Measurements from ENCODE around the gene PCBP1.
"Not testable (repeated sequence)": the region's sequence is repeated elsewhere in the genome, so short reads cannot be mapped to it uniquely, and the experiment has no call there.

PCBP1 gene

GRCh38 chr2:70086838-70087701 is at the start of gene PCBP1:
TSS of gene PCBP1 (plus strand) at chr2:70087477. CDS start at chr2:70087744, 267 bp downstream.
- TF ChIP-seq ZNF274 (IDR thresholded peaks at IDR 0.05; ENCODE audit: low read depth, low read length) = no peak
- peak within 1 kb of the TSS; percentile 93 for H3K4me3 ChIP-seq (ENCODE audit: low read length)

DNA sequence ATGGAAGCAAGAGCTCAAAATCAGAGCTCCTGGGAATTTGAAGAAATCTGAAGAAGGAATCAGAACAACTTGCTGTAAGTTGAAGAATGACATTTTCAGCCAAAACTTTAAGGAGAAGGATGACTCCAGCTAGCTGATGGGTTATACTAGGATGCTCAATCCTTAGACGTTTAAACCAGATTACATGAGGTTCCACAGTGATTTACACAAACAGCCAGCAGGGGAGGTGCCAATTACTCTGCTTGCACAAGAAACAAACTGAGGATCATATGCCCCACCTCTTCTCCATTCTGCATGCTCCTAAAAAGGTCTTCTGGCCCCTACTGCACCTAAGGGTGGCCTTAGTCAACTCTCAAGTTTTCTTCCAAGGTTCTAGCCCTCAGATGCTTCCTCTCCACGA is 47.9 kb upstream of the PCBP1 start:
- TF ChIP-seq ZNF274 (IDR thresholded peaks at IDR 0.05; ENCODE audit: low read depth, low read length) = no peak
- no peak overlapping the region for H3K4me3 ChIP-seq (ENCODE audit: low read length)

- no peak overlapping the region for H3K4me3 ChIP-seq (ENCODE audit: low read length)
- no peak for TF ChIP-seq ZNF274 (IDR thresholded peaks at IDR 0.05; ENCODE audit: low read depth, low read length)
Measured at GRCh38 chr2:70041663-70042062, 45.6 kb upstream of the PCBP1 start.

- TF ChIP-seq ZNF274 (IDR thresholded peaks at IDR 0.05; ENCODE audit: low read depth, low read length) = no peak
- H3K4me3 ChIP-seq (ENCODE audit: low read length) = no peak overlapping the region
Measured at GRCh38 chr2:70042246-70042645, 45.0 kb upstream of the PCBP1 start.

GRCh38 chr2:70043252-70043875 is 43.9 kb upstream of the PCBP1 start:
- no peak for TF ChIP-seq ZNF274 (IDR thresholded peaks at IDR 0.05; ENCODE audit: low read depth, low read length)

GRCh38 chr2:70044290-70045040 is 42.8 kb upstream of the PCBP1 start:
- no peak for TF ChIP-seq ZNF274 (IDR thresholded peaks at IDR 0.05; ENCODE audit: low read depth, low read length)
- H3K4me3 ChIP-seq (ENCODE audit: low read length) = no peak overlapping the region

More at GRCh38 chr2:70043252-70043875, 43.9 kb upstream of the PCBP1 start:
- H3K4me3 ChIP-seq (ENCODE audit: low read length) = no peak overlapping the region

DNA sequence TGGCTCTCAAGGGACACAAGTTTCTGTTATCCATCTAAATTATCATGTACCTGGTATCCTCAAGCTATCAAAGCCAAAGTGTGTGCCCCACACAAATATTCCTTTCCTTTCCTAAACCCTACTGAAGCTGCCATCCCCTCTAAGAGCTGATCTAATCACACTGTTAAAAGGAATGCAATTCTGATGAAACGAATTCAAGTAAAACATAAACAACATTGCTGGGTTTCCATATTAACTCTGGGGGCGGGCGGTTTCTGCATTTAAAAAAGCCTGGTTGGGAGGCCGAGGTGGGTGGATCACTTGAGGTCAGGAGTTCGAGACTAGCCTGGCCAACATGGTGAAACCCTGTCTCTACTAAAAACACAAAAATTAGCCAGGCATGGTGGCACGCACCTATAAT is 41.9 kb upstream of the PCBP1 start:
- no peak overlapping the region for H3K4me3 ChIP-seq (ENCODE audit: low read length)
- no peak for TF ChIP-seq ZNF274 (IDR thresholded peaks at IDR 0.05; ENCODE audit: low read depth, low read length)

GRCh38 chr2:70045932-70046331 is 41.3 kb upstream of the PCBP1 start:
- H3K4me3 ChIP-seq (ENCODE audit: low read length) = no peak overlapping the region
- no peak for TF ChIP-seq ZNF274 (IDR thresholded peaks at IDR 0.05; ENCODE audit: low read depth, low read length)

GRCh38 chr2:70046534-70046933 is 40.7 kb upstream of the PCBP1 start:
- no peak for TF ChIP-seq ZNF274 (IDR thresholded peaks at IDR 0.05; ENCODE audit: low read depth, low read length)
- H3K4me3 ChIP-seq (ENCODE audit: low read length) = no peak overlapping the region

- no peak overlapping the region for H3K4me3 ChIP-seq (ENCODE audit: low read length)
- TF ChIP-seq ZNF274 (IDR thresholded peaks at IDR 0.05; ENCODE audit: low read depth, low read length) = no peak
Measured at GRCh38 chr2:70047451-70047850, 39.8 kb upstream of the PCBP1 start.

DNA sequence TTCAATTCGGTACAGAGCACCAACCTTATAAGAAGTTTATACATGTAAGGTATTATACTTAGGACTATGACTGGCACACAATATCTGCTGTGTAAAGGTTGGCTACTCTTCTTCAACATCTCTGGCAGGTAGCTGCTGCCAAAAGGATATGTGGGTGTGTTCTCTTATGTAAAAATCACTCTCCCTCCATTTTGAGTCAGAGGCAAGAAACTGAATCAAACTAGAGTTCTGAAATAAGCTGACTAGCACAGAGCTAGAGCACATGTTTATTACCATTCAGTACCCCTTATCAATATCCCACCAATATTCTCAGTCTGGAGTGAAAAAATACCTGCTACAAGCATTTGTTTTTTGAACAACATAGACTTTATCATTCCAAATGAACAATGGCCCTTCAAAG is 38.0 kb upstream of the PCBP1 start:
- no peak overlapping the region for H3K4me3 ChIP-seq (ENCODE audit: low read length)
- no peak for TF ChIP-seq ZNF274 (IDR thresholded peaks at IDR 0.05; ENCODE audit: low read depth, low read length)

DNA sequence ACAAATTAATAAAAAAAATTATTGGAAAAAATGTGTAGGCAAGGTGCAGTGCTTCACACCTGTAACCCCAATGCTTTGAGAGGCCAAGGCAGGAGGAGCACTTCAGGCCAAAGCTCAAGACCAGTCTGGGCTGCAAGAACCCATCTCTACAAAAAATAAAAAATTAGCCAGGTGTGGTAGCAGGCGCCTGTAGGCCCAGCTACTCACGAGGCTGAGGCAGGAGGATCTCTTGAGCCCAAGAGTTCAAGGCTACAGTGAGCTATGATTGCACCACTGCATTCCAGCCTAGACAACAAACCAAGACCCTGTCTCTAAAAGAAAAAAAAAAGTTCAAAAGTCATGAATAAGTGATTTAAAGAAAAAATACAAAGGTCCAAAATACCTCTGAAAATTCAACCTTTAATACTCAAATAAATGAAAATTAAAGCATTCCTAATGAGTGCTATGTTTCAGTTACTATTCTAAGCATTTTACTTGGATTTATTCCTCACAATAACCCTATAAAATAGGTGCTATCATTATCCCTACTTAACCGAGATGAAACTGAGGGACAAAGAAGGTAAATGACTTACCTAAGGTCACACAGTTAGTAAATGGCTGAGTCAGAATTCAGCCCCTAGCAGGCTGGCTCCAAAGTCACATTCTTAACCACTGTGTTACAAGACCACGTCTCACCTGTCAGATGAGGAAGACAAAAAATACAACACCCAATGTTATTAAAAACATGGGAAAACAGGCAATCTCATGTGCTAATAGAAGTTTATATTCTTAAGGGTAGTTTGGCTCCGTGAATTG is 36.4 kb upstream of the PCBP1 start:
- no peak overlapping the region for H3K4me3 ChIP-seq (ENCODE audit: low read length)
- TF ChIP-seq ZNF274 (IDR thresholded peaks at IDR 0.05; ENCODE audit: low read depth, low read length) = no peak

DNA sequence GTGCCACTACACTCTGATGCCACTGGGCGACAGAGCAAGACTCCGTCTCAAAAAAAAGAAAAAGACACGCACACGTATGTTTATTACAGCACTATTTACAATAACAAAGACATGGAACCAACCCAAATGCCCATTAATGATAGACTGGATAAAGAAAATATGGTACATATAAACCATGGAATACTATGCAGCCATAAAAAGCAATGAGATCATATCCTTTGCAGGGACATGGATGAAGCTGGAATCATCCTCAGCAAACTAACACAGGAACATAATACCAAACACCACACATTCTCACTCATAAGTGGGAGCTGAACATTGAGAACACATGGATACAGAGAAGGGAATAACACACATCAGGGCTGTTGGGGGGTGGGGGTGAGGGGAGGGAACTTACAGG is 32.0 kb upstream of the PCBP1 start:
- H3K4me3 ChIP-seq (ENCODE audit: low read length) = not testable (repeated sequence)

- no peak overlapping the region for H3K4me3 ChIP-seq (ENCODE audit: low read length)
- no peak for TF ChIP-seq ZNF274 (IDR thresholded peaks at IDR 0.05; ENCODE audit: low read depth, low read length)
Measured at GRCh38 chr2:70061317-70061716, 26.0 kb upstream of the PCBP1 start.

Measured in GM08714 (cell line).